WERI-Rb-1 (cell line): Measurements from ENCODE around the gene TEAD1.

Experiments used
- DNase-seq: peaks from one replicate; pipeline ENCODE4 v3.0.0-alpha.2; 2020
- H3K27ac ChIP-seq: fragments of 250-450 bp; sonication (Bioruptor Pico); 2 replicates; pipeline ENCODE4 v1.5.1; 2020; ENCODE audit warnings: mild to moderate bottlenecking, moderate library complexity
- H3K27me3 ChIP-seq: fragments of 250-450 bp; sonication (Bioruptor Pico); 2 replicates; pipeline ENCODE4 v1.5.1; 2021; ENCODE audit warnings: mild to moderate bottlenecking, low read depth, moderate library complexity; ENCODE audit not compliant: insufficient read depth, severe bottlenecking
- H3K36me3 ChIP-seq: fragments of 250-450 bp; sonication (Bioruptor Pico); 2 replicates; pipeline ENCODE4 v1.5.1; 2020; ENCODE audit warnings: mild to moderate bottlenecking, moderate library complexity
- H3K4me3 ChIP-seq: 2 replicates; pipeline ENCODE4 v1.5.1; 2011; ENCODE audit warnings: low read depth, mild to moderate bottlenecking, control low read depth, low read length
- H3K9me3 ChIP-seq: fragments of 250-450 bp; sonication (Bioruptor Pico); 2 replicates; pipeline ENCODE4 v1.5.1; 2021; ENCODE audit warnings: mild to moderate bottlenecking, moderate library complexity; ENCODE audit not compliant: severe bottlenecking
- TF ChIP-seq, protein P1 (sequence below): IDR thresholded peaks from 2 replicates; pipeline ENCODE4 v1.5.1; 2011; ENCODE audit warnings: low read depth, mild to moderate bottlenecking, control low read depth, inconsistent platforms, low read length

Gene TEAD1

DNA sequence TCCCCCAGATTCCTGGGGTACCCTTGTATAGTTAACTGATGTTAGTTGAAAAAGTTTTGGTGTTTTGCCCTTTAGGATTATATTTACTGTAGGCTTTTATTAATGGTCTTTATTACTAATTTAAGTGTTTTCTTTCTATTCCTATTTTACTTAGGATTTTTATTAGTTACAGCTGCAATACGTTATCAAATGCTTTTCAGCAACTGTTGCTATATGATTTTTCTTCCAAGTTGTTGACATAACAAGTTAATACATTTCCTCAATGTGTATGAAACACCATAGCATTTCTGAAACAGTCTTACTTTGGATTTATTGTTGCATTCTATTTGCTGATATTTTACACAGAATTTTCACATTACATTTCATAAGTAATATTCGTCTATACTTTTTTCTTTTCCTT, 253.7 kb downstream of the TEAD1 start:
- no peaks in the 10 kb centered on the region for H3K9me3 ChIP-seq
- TF ChIP-seq, protein P1, sequence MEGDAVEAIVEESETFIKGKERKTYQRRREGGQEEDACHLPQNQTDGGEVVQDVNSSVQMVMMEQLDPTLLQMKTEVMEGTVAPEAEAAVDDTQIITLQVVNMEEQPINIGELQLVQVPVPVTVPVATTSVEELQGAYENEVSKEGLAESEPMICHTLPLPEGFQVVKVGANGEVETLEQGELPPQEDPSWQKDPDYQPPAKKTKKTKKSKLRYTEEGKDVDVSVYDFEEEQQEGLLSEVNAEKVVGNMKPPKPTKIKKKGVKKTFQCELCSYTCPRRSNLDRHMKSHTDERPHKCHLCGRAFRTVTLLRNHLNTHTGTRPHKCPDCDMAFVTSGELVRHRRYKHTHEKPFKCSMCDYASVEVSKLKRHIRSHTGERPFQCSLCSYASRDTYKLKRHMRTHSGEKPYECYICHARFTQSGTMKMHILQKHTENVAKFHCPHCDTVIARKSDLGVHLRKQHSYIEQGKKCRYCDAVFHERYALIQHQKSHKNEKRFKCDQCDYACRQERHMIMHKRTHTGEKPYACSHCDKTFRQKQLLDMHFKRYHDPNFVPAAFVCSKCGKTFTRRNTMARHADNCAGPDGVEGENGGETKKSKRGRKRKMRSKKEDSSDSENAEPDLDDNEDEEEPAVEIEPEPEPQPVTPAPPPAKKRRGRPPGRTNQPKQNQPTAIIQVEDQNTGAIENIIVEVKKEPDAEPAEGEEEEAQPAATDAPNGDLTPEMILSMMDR, result no peak
- peaks cover 53% of the 10 kb centered on the region for H3K36me3 ChIP-seq
- H3K4me3 ChIP-seq, result no peak overlapping the region
- H3K27ac ChIP-seq, result no peak overlapping the region
- no peaks in the 10 kb centered on the region for H3K27me3 ChIP-seq
- DNase-seq, result no peak

DNA sequence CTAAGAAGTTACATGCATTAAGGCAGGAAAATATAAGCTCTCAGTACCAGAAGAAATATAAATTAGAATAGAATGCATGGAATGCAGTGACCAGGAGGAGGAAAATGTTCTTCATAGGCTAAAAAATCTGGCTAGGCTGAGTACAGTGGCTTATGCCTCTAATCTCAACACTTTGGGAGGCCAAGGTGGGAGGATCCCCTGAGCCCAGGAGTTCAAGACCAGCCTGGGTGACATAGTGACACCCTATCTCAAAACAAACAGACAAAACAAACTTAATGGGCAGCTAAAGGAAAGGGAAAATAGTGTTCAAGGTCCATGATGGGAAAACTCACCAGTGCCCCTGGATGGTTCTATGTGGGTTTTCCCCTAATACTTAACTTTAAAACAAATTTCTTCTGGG, 256.6 kb downstream of the TEAD1 start:
- TF ChIP-seq, protein P1, result no peak
- Histone ChIP-seq H3K4me3 (no peak overlapping the region), H3K36me3 (peaks cover 53% of the 10 kb centered on the region), H3K9me3 (no peaks in the 10 kb centered on the region), H3K27me3 (no peaks in the 10 kb centered on the region), H3K27ac (no peak overlapping the region)
- no peak for DNase-seq

DNA sequence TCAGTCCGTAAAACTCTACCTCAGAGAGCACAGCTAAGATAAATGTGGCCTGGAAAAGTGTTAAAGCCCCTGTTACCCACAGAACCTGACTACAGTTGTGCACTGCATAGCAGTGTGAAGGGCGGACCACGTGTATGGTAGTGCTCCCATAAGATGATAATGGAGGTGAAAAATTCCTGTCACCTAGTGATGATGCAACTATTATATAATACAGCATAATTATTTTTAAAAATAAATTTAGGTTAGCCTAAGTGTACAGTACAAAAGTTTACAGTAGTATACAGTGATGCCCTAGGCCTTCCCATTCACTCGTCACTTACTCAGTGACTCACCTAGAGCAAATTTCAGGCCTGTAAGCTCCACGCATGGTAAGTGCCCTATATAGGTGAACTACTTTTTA, 258.3 kb downstream of the TEAD1 start:
- TF ChIP-seq, protein P1, result no peak
- Histone ChIP-seq H3K36me3 (peaks cover 53% of the 10 kb centered on the region), H3K9me3 (no peaks in the 10 kb centered on the region), H3K4me3 (no peak overlapping the region), H3K27ac (no peak overlapping the region), H3K27me3 (no peaks in the 10 kb centered on the region)
- DNase-seq, result no peak

DNA sequence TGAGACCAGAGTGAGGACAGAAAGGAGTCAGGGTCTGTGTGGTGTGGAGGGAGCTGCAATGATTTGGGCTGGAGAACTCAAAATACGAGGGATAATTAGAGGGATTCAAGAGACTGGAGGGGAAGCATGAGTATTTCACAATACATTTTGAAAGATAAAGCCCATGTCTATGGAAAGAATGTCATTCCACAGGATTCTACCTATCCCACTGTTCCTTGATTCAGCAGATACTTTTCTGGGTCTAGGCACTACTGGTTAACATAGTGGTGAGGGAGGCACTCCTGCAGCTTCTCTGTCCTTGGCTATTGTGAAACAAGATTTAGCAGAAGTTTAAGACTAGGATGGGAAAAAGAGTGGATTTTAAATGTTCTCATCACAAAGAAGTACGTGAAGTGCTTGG, 262.0 kb downstream of the TEAD1 start:
- H3K27me3 ChIP-seq, result no peaks in the 10 kb centered on the region
- no peaks in the 10 kb centered on the region for H3K9me3 ChIP-seq
- H3K36me3 ChIP-seq, result peaks cover 55% of the 10 kb centered on the region
- H3K27ac ChIP-seq, result no peak overlapping the region
- H3K4me3 ChIP-seq, result no peak overlapping the region
- no peak for DNase-seq
- TF ChIP-seq, protein P1, result no peak

DNA sequence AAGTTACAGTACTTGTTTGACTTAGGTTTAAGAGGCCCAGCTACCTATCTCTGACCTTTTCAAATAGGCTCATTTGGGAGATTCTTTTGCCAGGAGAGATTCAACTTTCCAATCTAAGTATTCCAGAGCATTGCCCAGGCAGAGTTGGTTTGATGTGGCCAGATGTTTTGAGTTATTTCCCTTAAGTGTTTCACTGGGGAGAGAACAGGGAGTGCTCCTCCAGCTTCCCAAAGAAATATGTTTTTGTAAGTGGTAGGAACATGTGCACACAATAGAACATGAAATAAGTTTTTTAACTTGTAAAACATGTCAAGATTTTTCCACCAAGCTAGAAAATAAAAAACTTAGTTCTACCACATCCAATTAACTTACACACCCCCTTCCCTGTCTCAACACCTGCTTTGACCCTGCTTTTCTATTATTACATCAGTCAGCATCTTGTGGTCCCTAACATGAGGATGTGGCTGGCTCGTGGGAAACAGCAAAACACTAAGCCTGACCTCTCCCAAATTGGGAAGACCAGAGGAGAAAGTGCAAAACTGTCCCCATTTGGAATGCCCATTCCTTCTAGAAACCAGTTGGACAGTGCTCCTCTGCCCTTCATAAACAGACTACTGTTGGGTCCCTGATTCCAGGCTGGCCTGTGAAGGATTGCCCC, 264.5 kb downstream of the TEAD1 start:
- peaks cover 39% of the 10 kb centered on the region for H3K36me3 ChIP-seq
- TF ChIP-seq, protein P1, result no peak
- no peak overlapping the region for H3K27ac ChIP-seq
- no peak for DNase-seq
- H3K27me3 ChIP-seq, result no peaks in the 10 kb centered on the region
- no peaks in the 10 kb centered on the region for H3K9me3 ChIP-seq
- H3K4me3 ChIP-seq, result no peak overlapping the region

DNA sequence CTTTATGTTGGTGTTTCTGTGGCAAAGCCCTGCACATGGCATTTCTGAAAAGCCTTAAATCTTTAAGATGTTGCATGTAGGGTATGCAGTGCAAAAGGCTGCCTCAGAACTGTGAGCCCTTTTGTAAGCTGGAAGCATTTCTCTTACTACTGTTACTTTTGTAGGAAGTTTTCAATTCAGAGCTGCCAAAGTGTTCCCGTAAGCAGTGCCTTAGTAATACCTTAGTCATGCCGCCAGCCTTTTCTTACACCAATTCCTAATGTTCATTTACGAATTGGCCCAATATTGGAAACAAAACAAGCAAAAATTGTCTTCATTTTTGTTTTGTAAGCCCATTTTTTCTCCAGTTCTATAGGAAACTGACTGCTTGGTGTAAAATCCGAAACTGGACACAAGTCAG, 267.4 kb downstream of the TEAD1 start:
- H3K4me3 ChIP-seq, result no peak overlapping the region
- H3K36me3 ChIP-seq, result peaks cover 28% of the 10 kb centered on the region
- no peaks in the 10 kb centered on the region for H3K27me3 ChIP-seq
- DNase-seq, result no peak
- TF ChIP-seq, protein P1, result no peak
- H3K27ac ChIP-seq, result no peak overlapping the region
- peaks cover 4% of the 10 kb centered on the region for H3K9me3 ChIP-seq
